Adrenal gland (tissue), 5 donors: Measurements from ENCODE around the gene SRGAP2B.
"Not testable (repeated sequence)": the region's sequence is repeated elsewhere in the genome, so short reads cannot be mapped to it uniquely, and the experiment has no call there.

Source experiments
- POLR2A ChIP-seq, 2 donors: fragments of 450-650 bp; IDR thresholded peaks; one replicate each; pipeline ENCODE4 v1.6.1; 2017; ENCODE audit warnings: antibody characterized with exemption in 2 of 2, mild to moderate bottlenecking in 2 of 2, moderate library complexity in 1 of 2
- TF ChIP-seq, protein P1 (sequence below), 6 experiments: fragments of 450-650 bp in 4 of 6; fragments of 200-600 bp in 2 of 6; sonication (generic) in 1 of 6; IDR thresholded peaks; 1 replicate in 5 of 6; 2 replicates in 1 of 6; pipeline versions ENCODE4 v1.5.1 to v1.8.0; 2016 to 2021; ENCODE audit warnings: antibody characterized with exemption in 6 of 6, mild to moderate bottlenecking in 2 of 6, moderate library complexity in 1 of 6
- donor health status: DM: no; HTN: no; CAD: no.

DNA sequence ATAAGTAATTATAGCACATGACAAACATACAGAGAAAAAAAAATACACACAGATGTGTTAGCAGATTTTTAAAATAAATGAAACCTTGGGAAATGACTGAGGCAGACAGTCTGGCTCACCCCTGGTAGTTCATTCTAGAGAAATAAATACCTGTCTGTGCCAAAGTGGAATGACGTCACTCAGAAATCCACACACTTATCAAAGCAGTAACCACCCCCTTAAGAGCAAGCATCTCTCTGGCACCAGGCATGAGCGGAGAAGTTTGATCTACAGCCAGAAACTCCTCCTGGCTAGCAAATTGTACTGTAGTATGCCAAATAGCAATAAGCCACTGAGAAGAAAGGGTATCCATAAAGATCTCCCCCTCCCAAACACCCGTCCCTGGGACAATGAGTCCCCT is 131.6 kb downstream of the SRGAP2B start:
- TF ChIP-seq, protein P1, sequence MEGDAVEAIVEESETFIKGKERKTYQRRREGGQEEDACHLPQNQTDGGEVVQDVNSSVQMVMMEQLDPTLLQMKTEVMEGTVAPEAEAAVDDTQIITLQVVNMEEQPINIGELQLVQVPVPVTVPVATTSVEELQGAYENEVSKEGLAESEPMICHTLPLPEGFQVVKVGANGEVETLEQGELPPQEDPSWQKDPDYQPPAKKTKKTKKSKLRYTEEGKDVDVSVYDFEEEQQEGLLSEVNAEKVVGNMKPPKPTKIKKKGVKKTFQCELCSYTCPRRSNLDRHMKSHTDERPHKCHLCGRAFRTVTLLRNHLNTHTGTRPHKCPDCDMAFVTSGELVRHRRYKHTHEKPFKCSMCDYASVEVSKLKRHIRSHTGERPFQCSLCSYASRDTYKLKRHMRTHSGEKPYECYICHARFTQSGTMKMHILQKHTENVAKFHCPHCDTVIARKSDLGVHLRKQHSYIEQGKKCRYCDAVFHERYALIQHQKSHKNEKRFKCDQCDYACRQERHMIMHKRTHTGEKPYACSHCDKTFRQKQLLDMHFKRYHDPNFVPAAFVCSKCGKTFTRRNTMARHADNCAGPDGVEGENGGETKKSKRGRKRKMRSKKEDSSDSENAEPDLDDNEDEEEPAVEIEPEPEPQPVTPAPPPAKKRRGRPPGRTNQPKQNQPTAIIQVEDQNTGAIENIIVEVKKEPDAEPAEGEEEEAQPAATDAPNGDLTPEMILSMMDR (IDR thresholded peaks at IDR 0.05), result not testable (repeated sequence)
- not testable (repeated sequence) for TF ChIP-seq POLR2A (IDR thresholded peaks at IDR 0.05)
